Mammary epithelial cell (primary cell): ENCODE data around the gene SCUBE3.

Experiments
- EZH2 ChIP-seq: IDR thresholded peaks from 2 replicates; pipeline ENCODE4 v1.6.1; 2012; ENCODE audit warnings: low read length, inconsistent platforms, borderline replicate concordance
- TF ChIP-seq, protein P1 (sequence below), 2 donors: IDR thresholded peaks in 1 of 2; conservative IDR thresholded peaks in 1 of 2; 2 replicates each; pipeline ENCODE4 v1.5.1; 2011 to 2012; ENCODE audit warnings: inconsistent platforms in 2 of 2, low read length in 2 of 2, mild to moderate bottlenecking in 2 of 2, control low read depth in 1 of 2, low read depth in 1 of 2; ENCODE audit not compliant: insufficient read depth in 1 of 2; ENCODE audit errors: extremely low read depth in 1 of 2

DNA sequence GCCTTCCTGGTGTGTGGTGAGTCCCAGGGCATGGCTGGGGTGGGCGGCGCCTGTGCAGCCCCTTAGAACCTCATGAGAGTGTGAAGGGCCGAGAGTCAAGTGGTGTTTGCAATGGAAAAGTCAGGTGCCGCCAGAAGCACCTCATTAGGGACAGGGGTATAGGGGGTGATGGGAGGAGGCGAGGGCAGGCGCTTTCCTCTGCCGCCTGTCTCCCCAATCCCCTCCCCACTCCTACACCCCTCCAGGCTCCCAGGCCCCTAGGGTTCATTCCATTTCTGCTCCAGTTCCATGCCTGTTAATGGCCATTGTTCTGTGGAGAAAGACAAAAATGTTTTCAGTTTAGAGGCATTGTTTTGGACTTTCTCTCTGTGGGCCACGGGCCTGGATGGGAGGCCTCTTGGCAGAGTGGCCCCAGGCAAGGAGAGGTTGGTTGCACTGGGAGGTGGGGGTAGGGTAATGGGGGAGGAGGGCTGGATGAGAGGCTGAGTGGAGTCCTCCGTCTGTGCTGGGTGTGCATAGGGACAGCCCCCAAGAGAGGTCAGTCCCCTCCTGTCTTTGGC lies 21.4 kb upstream of the SCUBE3 start:
- no peak for TF ChIP-seq EZH2
- TF ChIP-seq, protein P1, sequence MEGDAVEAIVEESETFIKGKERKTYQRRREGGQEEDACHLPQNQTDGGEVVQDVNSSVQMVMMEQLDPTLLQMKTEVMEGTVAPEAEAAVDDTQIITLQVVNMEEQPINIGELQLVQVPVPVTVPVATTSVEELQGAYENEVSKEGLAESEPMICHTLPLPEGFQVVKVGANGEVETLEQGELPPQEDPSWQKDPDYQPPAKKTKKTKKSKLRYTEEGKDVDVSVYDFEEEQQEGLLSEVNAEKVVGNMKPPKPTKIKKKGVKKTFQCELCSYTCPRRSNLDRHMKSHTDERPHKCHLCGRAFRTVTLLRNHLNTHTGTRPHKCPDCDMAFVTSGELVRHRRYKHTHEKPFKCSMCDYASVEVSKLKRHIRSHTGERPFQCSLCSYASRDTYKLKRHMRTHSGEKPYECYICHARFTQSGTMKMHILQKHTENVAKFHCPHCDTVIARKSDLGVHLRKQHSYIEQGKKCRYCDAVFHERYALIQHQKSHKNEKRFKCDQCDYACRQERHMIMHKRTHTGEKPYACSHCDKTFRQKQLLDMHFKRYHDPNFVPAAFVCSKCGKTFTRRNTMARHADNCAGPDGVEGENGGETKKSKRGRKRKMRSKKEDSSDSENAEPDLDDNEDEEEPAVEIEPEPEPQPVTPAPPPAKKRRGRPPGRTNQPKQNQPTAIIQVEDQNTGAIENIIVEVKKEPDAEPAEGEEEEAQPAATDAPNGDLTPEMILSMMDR (conservative IDR thresholded peaks at IDR 0.05 in 1 of 2, IDR thresholded peaks at IDR 0.05 in 1 of 2; ENCODE audit: extremely low read depth in 1 of 2, insufficient read depth in 1 of 2, low read depth in 1 of 2, low read length in 2 of 2): no peak
